HPDE6-E6E7 (cell line): ENCODE data around the gene SQSTM1.
"Not testable (repeated sequence)": the region's sequence is repeated elsewhere in the genome, so short reads cannot be mapped to it uniquely, and the experiment has no call there.

Experiments
- DNase-seq: peaks from one replicate; pipeline ENCODE4 v3.0.0; 2011; ENCODE audit warnings: missing footprints; ENCODE audit errors: extremely low spot score

Gene SQSTM1

DNA sequence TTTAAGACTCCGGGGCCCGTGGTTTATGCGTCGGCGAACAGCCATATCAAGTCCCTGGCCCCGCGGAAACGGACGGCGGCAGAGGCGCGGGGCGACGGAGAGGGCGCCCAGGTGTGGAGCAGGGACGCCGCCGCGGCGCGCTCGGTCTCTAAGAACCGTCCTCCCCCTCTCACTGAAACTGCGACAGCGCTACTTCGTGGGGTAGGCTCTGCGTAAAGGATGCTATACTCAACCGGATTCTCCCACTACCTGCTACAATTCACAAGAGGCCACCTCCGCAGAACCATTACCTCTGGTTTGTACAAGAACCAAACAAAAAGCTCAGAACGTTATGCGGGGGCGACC is 37.5 kb downstream of the SQSTM1 start:
- peak; percentile 57 for DNase-seq

GRCh38 chr5:179858586-179859427 is 38.1 kb downstream of the SQSTM1 start, which contains the start of gene MRNIP:
Gene MRNIP (minus strand): TSS chr5:179858817. CDS start chr5:179858796, 21 bp downstream.
- DNase-seq, result peak; percentile 94

GRCh38 chr5:179860301-179860700 is 39.6 kb downstream of the SQSTM1 start:
- no peak for DNase-seq

DNA sequence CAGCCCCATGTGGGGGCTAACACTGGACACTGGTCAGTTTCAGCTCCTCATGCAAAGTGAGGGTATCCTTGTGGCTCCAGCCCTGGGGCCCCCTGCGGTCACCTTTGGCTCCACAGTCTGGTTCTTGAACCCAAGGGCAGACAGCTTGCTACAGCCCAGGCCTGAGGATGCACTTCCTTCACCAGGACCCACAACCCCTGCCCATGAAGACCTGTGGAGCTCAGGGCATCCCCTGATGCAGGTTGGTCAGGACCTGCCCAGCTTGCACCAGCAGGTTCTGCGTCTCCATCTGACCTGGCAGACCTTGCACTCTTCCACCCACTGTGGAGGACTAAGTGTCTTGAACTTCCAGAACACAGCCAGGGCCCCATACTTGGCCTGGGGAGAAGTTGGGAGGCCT is 41.6 kb downstream of the SQSTM1 start:
- DNase-seq, result no peak

DNA sequence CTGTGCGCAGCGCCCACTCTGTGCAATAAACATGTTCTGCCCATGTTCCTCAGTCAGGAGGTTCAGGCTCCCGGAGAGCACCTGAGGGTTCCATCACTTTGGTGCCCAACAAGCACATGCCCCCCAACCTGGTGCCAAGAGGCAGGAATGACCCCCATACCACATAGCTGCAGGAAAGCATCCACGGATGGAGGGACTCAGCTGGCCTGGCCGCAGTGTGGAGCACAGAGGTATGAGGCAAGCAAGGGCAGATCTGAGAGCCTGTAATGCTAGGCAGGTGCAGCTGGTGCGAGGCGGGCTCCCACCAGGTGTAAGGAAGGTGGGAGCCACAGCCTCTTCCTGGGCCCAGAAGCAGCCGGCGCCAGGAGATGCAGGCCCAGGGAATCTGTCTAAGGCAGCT is 42.2 kb downstream of the SQSTM1 start:
- DNase-seq, result no peak

GRCh38 chr5:179863449-179864085 is 42.9 kb downstream of the SQSTM1 start:
- no peak for DNase-seq

GRCh38 chr5:179864686-179865085 is 44.0 kb downstream of the SQSTM1 start:
- no peak for DNase-seq

- peak; percentile 34 for DNase-seq
These were observed 45.0 kb downstream of the SQSTM1 start for GRCh38 chr5:179865491-179866240.

- no peak for DNase-seq
These were observed 45.8 kb downstream of the SQSTM1 start for GRCh38 chr5:179866241-179867078.

- DNase-seq, result no peak
These were observed 46.4 kb downstream of the SQSTM1 start for GRCh38 chr5:179867079-179867465.

DNA sequence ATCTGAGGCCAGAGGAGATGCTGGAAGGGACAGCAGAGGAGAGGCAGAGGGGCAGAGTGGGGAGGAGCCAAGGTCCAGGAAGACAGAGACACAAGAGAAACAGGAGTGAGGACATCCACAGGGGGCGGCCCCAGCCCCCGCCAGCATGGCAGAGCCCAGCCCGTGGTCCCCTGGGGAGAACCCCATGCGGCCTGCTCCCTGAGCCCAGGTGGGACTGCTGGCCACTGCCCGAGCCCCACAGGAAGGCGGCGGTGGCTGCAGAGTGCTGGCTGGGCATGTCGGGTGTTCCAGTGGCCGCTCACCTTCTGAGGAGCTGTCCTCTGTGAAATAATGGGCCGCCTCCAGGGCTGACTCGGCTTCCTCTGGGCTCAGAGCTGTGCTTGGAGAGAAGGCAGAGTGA is 46.8 kb downstream of the SQSTM1 start:
- DNase-seq, result no peak

- no peak for DNase-seq
These were observed 47.8 kb downstream of the SQSTM1 start for GRCh38 chr5:179868541-179868940.

DNA sequence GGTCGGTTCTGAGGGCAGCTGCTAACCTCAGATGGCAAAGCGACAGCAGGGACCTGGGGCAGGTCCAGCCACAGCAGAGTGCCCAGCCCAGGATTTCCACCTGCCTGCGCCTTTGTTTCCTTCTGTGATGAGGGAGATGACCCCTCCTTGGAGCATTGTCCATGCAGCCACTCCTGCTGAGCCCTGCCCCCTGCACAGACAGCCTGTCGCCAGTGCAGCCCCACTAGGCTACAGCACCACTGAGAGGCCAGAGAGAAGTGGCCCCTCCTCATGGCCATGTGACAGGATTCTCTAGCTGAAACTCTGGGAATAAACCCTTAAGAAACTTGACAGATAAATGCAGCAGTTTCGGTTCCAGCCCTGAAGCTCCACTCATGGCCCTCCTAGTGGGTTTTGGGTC is 48.4 kb downstream of the SQSTM1 start:
- DNase-seq, result no peak

- no peak for DNase-seq
These were observed 49.1 kb downstream of the SQSTM1 start for GRCh38 chr5:179869641-179870402.

GRCh38 chr5:179870403-179870903 is 49.7 kb downstream of the SQSTM1 start:
- DNase-seq, result no peak

- no peak for DNase-seq
These were observed 50.2 kb downstream of the SQSTM1 start for GRCh38 chr5:179870952-179871351.

DNA sequence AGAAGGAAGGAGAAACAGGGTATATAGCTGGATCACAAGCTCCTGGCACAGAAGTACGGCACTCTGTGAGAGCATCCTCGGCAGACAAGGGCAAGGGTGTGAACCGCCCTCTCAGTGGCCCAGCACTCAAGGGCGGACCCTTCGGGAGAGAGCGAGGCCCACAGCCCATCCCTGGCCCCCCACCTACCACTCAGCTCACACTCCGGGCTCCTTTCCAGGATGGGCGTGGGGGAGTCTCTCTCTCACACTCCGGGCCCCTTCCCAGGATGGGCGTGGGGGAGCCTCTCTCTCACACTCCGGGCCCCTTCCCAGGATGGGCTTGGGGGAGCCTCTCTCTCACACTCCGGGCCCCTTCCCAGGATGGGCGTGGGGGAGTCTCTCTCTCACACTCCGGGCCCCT is 50.8 kb downstream of the SQSTM1 start:
- DNase-seq, result not testable (repeated sequence)

- no peak for DNase-seq
These were observed 51.5 kb downstream of the SQSTM1 start for GRCh38 chr5:179872055-179872827.

DNA sequence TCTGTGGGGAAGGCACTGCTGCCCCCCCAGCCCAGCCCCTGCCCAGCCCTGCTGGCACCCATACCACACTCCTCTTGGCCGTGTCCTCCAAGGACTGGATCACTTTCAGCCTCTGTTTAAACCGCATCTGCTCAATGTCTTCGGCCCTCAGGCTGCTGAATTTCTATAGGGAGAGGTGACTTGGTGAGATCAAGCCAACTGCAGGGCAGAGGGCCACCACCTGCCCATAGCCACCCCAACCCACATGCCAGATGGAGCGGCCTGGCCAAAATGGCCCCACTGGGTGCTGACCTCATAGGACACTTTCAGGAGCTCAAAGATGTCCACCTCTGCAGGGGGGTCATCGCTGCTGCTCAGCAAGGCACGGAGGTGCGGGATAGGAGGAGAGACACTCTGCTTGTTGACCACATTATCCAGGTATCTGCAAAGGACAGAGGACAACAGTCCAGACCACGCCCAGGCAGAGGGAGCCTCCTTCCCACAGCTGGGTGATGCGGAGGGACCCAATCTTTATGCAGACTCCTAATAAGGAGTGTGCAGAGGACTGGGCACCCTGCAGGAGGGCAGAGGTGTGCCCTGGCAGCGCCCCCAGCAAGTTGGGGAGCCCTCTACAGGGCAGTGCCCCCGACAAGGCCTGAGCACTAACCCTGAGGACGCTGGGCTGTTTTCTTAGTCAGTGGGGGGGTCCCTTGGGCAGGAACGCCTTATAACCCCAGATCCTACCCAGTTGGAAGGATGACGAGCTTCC is 52.3 kb downstream of the SQSTM1 start:
- no peak for DNase-seq
